ENCODE results near the gene SIGLEC11. TPM values are rescaled to one million over a fixed set of nuclear protein-coding genes. Genes with fewer than 3 reads are reported as not detected.

SIGLEC11 gene
- total RNA-seq, 4 donors from 2014 or later = 0.94 to 1.7 TPM; not detected in 2

Other genes starting within 250 kb of the SIGLEC11 start
- gene TSKS, start 197.9 kb downstream of the SIGLEC11 start, total RNA-seq = not detected
- gene AP2A1, start 194.2 kb downstream of the SIGLEC11 start, total RNA-seq = 100 to 1,000 TPM in 1 of 4 donors, 10 to 100 TPM in 3; 57.8 to 102 (median 85.1) TPM
- gene FUZ, start 147.9 kb downstream of the SIGLEC11 start, total RNA-seq = 10 to 100 TPM in 3 of 4 donors, 1 to 10 TPM in 1; 4.1 to 13.8 (median 12.3) TPM
- gene MED25, start 142.9 kb downstream of the SIGLEC11 start, total RNA-seq = 10 to 100 TPM; 29.7 to 57.7 (median 41.8) TPM
- 100 to 1,000 TPM in 2 of 4 donors, 10 to 100 TPM in 2; 80.0 to 153 (median 95.9) TPM for gene PTOV1, start 110.0 kb downstream of the SIGLEC11 start, total RNA-seq
- 100 to 1,000 TPM in 3 of 4 donors, 10 to 100 TPM in 1; 58.7 to 235 (median 118) TPM for gene PNKP, start 93.6 kb downstream of the SIGLEC11 start, total RNA-seq
- 10 to 100 TPM; 17.2 to 30.5 (median 23.3) TPM for gene AKT1S1, start 83.8 kb downstream of the SIGLEC11 start, total RNA-seq
- 10 to 100 TPM; 22.8 to 83.3 (median 62.1) TPM for gene TBC1D17, start 83.5 kb downstream of the SIGLEC11 start, total RNA-seq
- gene IL4I1, start 64.3 kb downstream of the SIGLEC11 start, total RNA-seq = not detected
- 10 to 100 TPM in 3 of 4 donors, 1 to 10 TPM in 1; 3.3 to 21.4 (median 18.2) TPM for gene ATF5, start 32.0 kb downstream of the SIGLEC11 start, total RNA-seq
- gene NUP62, start 31.7 kb downstream of the SIGLEC11 start, total RNA-seq = 10 to 100 TPM; 40.0 to 54.5 (median 46.0) TPM
- 10 to 100 TPM; 76.7 to 98.1 (median 83.9) TPM for gene VRK3, start 64.2 kb upstream of the SIGLEC11 start, total RNA-seq
- gene ZNF473, start 64.8 kb upstream of the SIGLEC11 start, total RNA-seq = 10 to 100 TPM in 1 of 4 donors, 1 to 10 TPM in 3; 7.5 to 14.9 (median 9.2) TPM
- gene IZUMO2, start 202.1 kb upstream of the SIGLEC11 start, total RNA-seq = not detected
- gene MYH14, start 242.4 kb upstream of the SIGLEC11 start, total RNA-seq = 100 to 1,000 TPM; 139 to 475 (median 333) TPM